HEK293 (cell line): Measurements from ENCODE around the gene CYB561A3.

Source experiments
- CTCF ChIA-PET: fragments of 350-600 bp; formaldehyde crosslinking; extraction: SDS; loops from one replicate; lab custom pipeline; 2021; ENCODE audit warnings: antibody characterized with exemption; lab: Yijun Ruan, JAX
- POLR2A ChIA-PET: fragments of 300-600 bp; formaldehyde crosslinking; extraction: SDS; loops from one replicate; lab custom pipeline; 2020; ENCODE audit warnings: antibody characterized with exemption, inconsistent platforms; lab: Yijun Ruan, JAX
- H3K27ac ChIP-seq: fragments of 200-500 bp; sonication (Bioruptor generic); 2 replicates; pipeline ENCODE4 v1.5.1; 2014; ENCODE audit warnings: low read depth, low read length, control low read depth, inconsistent platforms; ENCODE audit errors: extremely low read depth
- H3K36me3 ChIP-seq, 2 experiments: fragments of 200-500 bp in 1 of 2; sonication (Bioruptor generic) in 1 of 2; 1 replicate in 1 of 2; 2 replicates in 1 of 2; pipeline ENCODE4 v1.5.1; 2014 to 2017; ENCODE audit warnings: inconsistent platforms in 2 of 2, low read length in 2 of 2; ENCODE audit not compliant: control insufficient read depth in 2 of 2, insufficient read depth in 1 of 2
- H3K4me1 ChIP-seq: fragments of 200-500 bp; sonication (Bioruptor generic); 2 replicates; pipeline ENCODE4 v1.5.1; 2014; ENCODE audit warnings: mild to moderate bottlenecking, low read length, inconsistent platforms; ENCODE audit not compliant: control insufficient read depth, insufficient read depth
- H3K4me3 ChIP-seq: 2 replicates; pipeline ENCODE4 v1.5.1; 2011; ENCODE audit warnings: low read depth, mild to moderate bottlenecking, control low read depth, low read length, moderate library complexity
- H3K9me3 ChIP-seq: fragments of 200-500 bp; sonication (Bioruptor generic); 2 replicates; pipeline ENCODE4 v1.5.1; 2014; ENCODE audit warnings: low read depth, low read length, inconsistent platforms; ENCODE audit not compliant: control insufficient read depth, insufficient read depth
- BCL11A ChIP-seq: fragments of 450-650 bp; formaldehyde crosslinking; IDR thresholded peaks from 2 replicates; pipeline ENCODE4 v1.5.1; 2016; ENCODE audit warnings: low read depth, missing biosample characterization, missing genetic modification characterization
- BCL6B ChIP-seq: fragments of 450-650 bp; formaldehyde crosslinking; IDR thresholded peaks from 2 replicates; pipeline ENCODE4 v1.5.1; 2017; ENCODE audit warnings: missing biosample characterization, missing genetic modification characterization
- EGR2 ChIP-seq: fragments of 450-650 bp; formaldehyde crosslinking; IDR thresholded peaks from 2 replicates; pipeline ENCODE4 v1.5.1; 2016; ENCODE audit warnings: low read depth, missing biosample characterization, missing genetic modification characterization
- HOXC10 ChIP-seq: sonication (generic); formaldehyde crosslinking; IDR thresholded peaks from 2 replicates; pipeline ENCODE4 v1.8.1; 2023; ENCODE audit warnings: mild to moderate bottlenecking, missing genetic modification reagents
- HOXD13 ChIP-seq: sonication (generic); formaldehyde crosslinking; IDR thresholded peaks from 2 replicates; pipeline ENCODE4 v1.8.0; 2022; ENCODE audit warnings: missing genetic modification reagents, borderline replicate concordance
- TRIM28 ChIP-seq: IDR thresholded peaks from 2 replicates; pipeline ENCODE4 v1.6.1; 2011; ENCODE audit warnings: low read length, control low read depth, borderline replicate concordance
- YY1 ChIP-seq: fragments of 450-650 bp; formaldehyde crosslinking; IDR thresholded peaks from 2 replicates; pipeline ENCODE4 v1.5.1; 2018; ENCODE audit warnings: missing biosample characterization, missing genetic modification characterization
- ZBTB10 ChIP-seq: fragments of 450-650 bp; formaldehyde crosslinking; IDR thresholded peaks from 2 replicates; pipeline ENCODE4 v1.5.1; 2016; ENCODE audit warnings: missing biosample characterization, missing genetic modification characterization
- ZBTB7A ChIP-seq: fragments of 450-650 bp; formaldehyde crosslinking; IDR thresholded peaks from 2 replicates; pipeline ENCODE4 v1.5.1; 2016; ENCODE audit warnings: low read depth, missing biosample characterization, missing genetic modification characterization
- ZNF132 ChIP-seq: fragments of 450-650 bp; formaldehyde crosslinking; IDR thresholded peaks from 2 replicates; pipeline ENCODE4 v1.5.1; 2017; ENCODE audit warnings: missing biosample characterization, missing genetic modification characterization, borderline replicate concordance
- ZNF202 ChIP-seq: fragments of 450-650 bp; formaldehyde crosslinking; IDR thresholded peaks from 2 replicates; pipeline ENCODE4 v1.5.1; 2016; ENCODE audit warnings: missing biosample characterization, missing genetic modification characterization, borderline replicate concordance
- ZNF221 ChIP-seq: fragments of 450-650 bp; formaldehyde crosslinking; IDR thresholded peaks from 2 replicates; pipeline ENCODE4 v1.5.1; 2017; ENCODE audit warnings: missing biosample characterization, missing genetic modification characterization, borderline replicate concordance
- ZNF311 ChIP-seq: fragments of 450-650 bp; formaldehyde crosslinking; IDR thresholded peaks from 2 replicates; pipeline ENCODE4 v1.5.1; 2017; ENCODE audit warnings: missing biosample characterization, missing genetic modification characterization, borderline replicate concordance
- ZNF366 ChIP-seq: fragments of 450-650 bp; formaldehyde crosslinking; conservative IDR thresholded peaks from 2 replicates; pipeline ENCODE4 v1.5.1; 2016; ENCODE audit warnings: missing biosample characterization, missing genetic modification characterization
- ZNF394 ChIP-seq: fragments of 450-650 bp; formaldehyde crosslinking; IDR thresholded peaks from 2 replicates; pipeline ENCODE4 v1.5.1; 2016; ENCODE audit warnings: missing biosample characterization, missing genetic modification characterization, mild to moderate bottlenecking, moderate library complexity, borderline replicate concordance
- ZNF423 ChIP-seq: fragments of 450-650 bp; formaldehyde crosslinking; IDR thresholded peaks from 2 replicates; pipeline ENCODE4 v1.5.1; 2016; ENCODE audit warnings: missing biosample characterization, missing genetic modification characterization
- ZNF549 ChIP-seq: fragments of 450-650 bp; IDR thresholded peaks from 2 replicates; pipeline ENCODE4 v1.5.1; 2018; ENCODE audit warnings: missing biosample characterization, missing genetic modification characterization, mild to moderate bottlenecking, inconsistent platforms, moderate library complexity
- ZNF558 ChIP-seq: fragments of 450-650 bp; formaldehyde crosslinking; IDR thresholded peaks from 2 replicates; pipeline ENCODE4 v1.5.1; 2016; ENCODE audit warnings: missing biosample characterization, missing genetic modification characterization
- ZNF624 ChIP-seq: fragments of 450-650 bp; formaldehyde crosslinking; IDR thresholded peaks from 2 replicates; pipeline ENCODE4 v1.5.1; 2017; ENCODE audit warnings: missing biosample characterization, missing genetic modification characterization
- ZNF677 ChIP-seq: fragments of 450-650 bp; IDR thresholded peaks from 2 replicates; pipeline ENCODE4 v1.5.0; 2018; ENCODE audit warnings: missing biosample characterization, mild to moderate bottlenecking, missing genetic modification characterization, moderate library complexity
- ZNF701 ChIP-seq: fragments of 450-650 bp; formaldehyde crosslinking; IDR thresholded peaks from 2 replicates; pipeline ENCODE4 v1.5.1; 2016; ENCODE audit warnings: missing biosample characterization, missing genetic modification characterization
- ZSCAN16 ChIP-seq: fragments of 450-650 bp; formaldehyde crosslinking; IDR thresholded peaks from 2 replicates; pipeline ENCODE4 v1.5.1; 2016; ENCODE audit warnings: missing biosample characterization, missing genetic modification characterization
- ZSCAN23 ChIP-seq: fragments of 450-650 bp; formaldehyde crosslinking; IDR thresholded peaks from 2 replicates; pipeline ENCODE4 v1.5.1; 2016; ENCODE audit warnings: missing biosample characterization, missing genetic modification characterization
- ZSCAN4 ChIP-seq: fragments of 450-650 bp; formaldehyde crosslinking; IDR thresholded peaks from 2 replicates; pipeline ENCODE4 v1.5.1; 2017; ENCODE audit warnings: missing biosample characterization, missing genetic modification characterization

CYB561A3 gene

GRCh38 chr11:61358566-61358965 lies 3.1 kb downstream of the CYB561A3 start (continued):
- TF ChIP-seq BCL11A (tag by site-specific recombination) (no peak), BCL6B (no peak), ZNF677 (no peak), HOXD13 (no peak), ZBTB7A (tag by site-specific recombination) (no peak), EGR2 (no peak), ZNF221 (tag by site-specific recombination) (no peak), ZSCAN4 (tag by site-specific recombination) (no peak), ZSCAN16 (no peak), ZNF202 (tag by site-specific recombination) (no peak), ZSCAN23 (tag by site-specific recombination) (no peak), ZNF132 (no peak), ZNF701 (tag by site-specific recombination) (no peak)
- TF ChIP-seq, all 188 proteins: peak for 0

- CTCF ChIA-PET = interaction anchor here (0.5 to 9.6 kb wide), 5 partner anchors 11 to 1212 kb away, joined by 3 to 69 read pairs (median 3); no protein-coding TSS in a partner anchor
Measured at GRCh38 chr11:61357894-61358239, 3.8 kb downstream of the CYB561A3 start.

More at GRCh38 chr11:61357894-61358239, 3.8 kb downstream of the CYB561A3 start:
- Histone ChIP-seq H3K4me3 (no peak overlapping the region), H3K9me3 (no peaks in the 10 kb centered on the region), H3K36me3 (peaks cover 0 to 12% of the 10 kb centered on the region in 2 experiments; a peak in 2 of 3 replicates), H3K27ac (no peak overlapping the region), H3K4me1 (peaks cover 2% of the 10 kb centered on the region; the same call in 1 of the 2 replicates)
- POLR2A ChIA-PET = interaction anchor here (0.7 to 1.0 kb wide), 3 partner anchors 11 to 34 kb away, joined by 3 to 4 read pairs (median 3); partner anchors contain the start of gene TMEM216
- no peak for TF ChIP-seq ZBTB10 (tag by site-specific recombination)
- TF ChIP-seq ZBTB7A (tag by site-specific recombination) = no peak
- TF ChIP-seq YY1 (tag by site-specific recombination) = no peak
- no peak for TF ChIP-seq ZNF423
- TF ChIP-seq ZNF558 (tag by site-specific recombination) = no peak
- no peak for TF ChIP-seq ZNF366
- TF ChIP-seq ZNF311 (tag by site-specific recombination) = no peak
- TF ChIP-seq ZNF394 (tag by site-specific recombination) = no peak
- TF ChIP-seq TRIM28 = no peak
- TF ChIP-seq HOXC10 (CRISPR knock-in tag) = no peak
- TF ChIP-seq ZNF549 (tag by site-specific recombination) = no peak
- no peak for TF ChIP-seq ZNF624 (tag by site-specific recombination)
